ENCODE results near the gene GRM3.

The GRM3 gene

DNA sequence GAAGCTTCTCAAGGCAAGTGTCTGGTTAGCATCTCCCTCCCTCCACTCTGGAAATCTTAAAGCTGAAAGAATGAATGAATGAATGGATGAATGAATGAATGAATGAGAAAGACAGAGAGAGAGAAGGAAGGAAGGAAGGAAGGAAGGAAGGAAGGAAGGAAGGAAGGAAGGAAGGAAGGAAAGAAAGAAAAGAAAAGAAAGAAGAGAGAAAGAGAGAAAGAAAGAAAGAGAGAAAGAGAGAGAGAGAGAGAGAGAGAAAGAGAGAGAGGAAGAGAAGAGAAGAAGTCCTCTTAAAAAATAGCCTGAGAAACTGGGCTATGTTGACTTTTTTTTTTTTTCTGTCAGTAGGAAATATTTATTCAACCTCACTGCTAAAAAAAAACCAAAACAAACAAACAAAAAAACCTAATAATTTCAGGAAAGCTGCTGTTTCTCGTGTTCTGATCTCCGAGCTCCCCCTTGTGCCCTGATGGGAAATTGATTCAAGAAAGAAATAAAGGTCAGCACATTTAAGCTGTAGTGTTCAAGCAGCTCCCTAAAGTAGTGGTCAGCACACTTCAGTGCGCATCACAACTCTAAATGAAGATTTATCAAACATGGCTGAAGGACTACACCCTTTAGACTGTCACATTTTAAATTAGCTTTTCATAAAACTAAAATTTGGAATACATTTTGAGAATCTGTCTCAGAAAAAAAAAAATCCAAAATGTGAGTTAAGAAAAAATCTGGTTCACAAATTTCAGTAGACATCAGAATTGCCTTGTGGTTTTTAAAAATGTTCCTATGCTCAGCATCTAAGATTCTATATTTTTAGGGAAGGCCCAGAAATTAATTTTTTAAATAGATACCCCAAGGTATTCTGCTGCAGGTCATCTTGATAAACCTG, 261.5 kb downstream of the GRM3 start:
- no peak overlapping the region for H3K27ac ChIP-seq
- H3K36me3 ChIP-seq (replicated peaks) = no peaks in the 10 kb centered on the region
- no peaks in the 10 kb centered on the region for H3K27me3 ChIP-seq (replicated peaks)
- H3K4me3 ChIP-seq (ENCODE audit: low read depth, low read length) = no peak overlapping the region
- DNase-seq = peak; percentile 32
- TF ChIP-seq, protein P1, sequence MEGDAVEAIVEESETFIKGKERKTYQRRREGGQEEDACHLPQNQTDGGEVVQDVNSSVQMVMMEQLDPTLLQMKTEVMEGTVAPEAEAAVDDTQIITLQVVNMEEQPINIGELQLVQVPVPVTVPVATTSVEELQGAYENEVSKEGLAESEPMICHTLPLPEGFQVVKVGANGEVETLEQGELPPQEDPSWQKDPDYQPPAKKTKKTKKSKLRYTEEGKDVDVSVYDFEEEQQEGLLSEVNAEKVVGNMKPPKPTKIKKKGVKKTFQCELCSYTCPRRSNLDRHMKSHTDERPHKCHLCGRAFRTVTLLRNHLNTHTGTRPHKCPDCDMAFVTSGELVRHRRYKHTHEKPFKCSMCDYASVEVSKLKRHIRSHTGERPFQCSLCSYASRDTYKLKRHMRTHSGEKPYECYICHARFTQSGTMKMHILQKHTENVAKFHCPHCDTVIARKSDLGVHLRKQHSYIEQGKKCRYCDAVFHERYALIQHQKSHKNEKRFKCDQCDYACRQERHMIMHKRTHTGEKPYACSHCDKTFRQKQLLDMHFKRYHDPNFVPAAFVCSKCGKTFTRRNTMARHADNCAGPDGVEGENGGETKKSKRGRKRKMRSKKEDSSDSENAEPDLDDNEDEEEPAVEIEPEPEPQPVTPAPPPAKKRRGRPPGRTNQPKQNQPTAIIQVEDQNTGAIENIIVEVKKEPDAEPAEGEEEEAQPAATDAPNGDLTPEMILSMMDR (IDR thresholded peaks at IDR 0.05; ENCODE audit: low read depth, low read length, missing control alignments) = peak; percentile 70
- in situ Hi-C loops (cut with HindIII; ENCODE audit: low pct_ligation_motif_present, low sequenced_read_pairs) = no loop called here

DNA sequence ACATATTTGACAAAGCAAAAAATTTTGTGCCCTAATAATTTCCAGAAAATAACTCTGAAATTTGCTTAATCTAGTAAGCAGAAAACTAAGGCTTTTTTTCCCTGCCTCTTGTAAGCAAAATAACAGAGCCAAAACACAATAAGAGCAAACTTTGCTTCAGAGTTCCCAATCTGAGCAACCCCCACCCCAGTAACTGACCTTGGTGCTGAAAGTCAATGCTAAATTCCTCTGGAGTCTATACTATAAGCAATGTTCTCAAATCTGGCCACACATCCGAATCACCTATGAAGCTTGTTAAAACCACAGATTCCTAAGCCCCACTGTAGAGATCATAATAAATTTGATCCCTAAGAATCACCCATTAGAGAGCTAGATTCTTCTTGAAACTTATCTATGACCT, 265.2 kb downstream of the GRM3 start:
- Histone ChIP-seq H3K4me3 (ENCODE audit: low read depth, low read length) (no peak overlapping the region), H3K36me3 (replicated peaks) (no peaks in the 10 kb centered on the region), H3K27ac (no peak overlapping the region), H3K27me3 (replicated peaks) (no peaks in the 10 kb centered on the region)
- TF ChIP-seq, protein P1 (IDR thresholded peaks at IDR 0.05; ENCODE audit: low read depth, low read length, missing control alignments) = no peak
- no peak for DNase-seq
- in situ Hi-C loops (cut with HindIII; ENCODE audit: low pct_ligation_motif_present, low sequenced_read_pairs) = no loop called here

DNA sequence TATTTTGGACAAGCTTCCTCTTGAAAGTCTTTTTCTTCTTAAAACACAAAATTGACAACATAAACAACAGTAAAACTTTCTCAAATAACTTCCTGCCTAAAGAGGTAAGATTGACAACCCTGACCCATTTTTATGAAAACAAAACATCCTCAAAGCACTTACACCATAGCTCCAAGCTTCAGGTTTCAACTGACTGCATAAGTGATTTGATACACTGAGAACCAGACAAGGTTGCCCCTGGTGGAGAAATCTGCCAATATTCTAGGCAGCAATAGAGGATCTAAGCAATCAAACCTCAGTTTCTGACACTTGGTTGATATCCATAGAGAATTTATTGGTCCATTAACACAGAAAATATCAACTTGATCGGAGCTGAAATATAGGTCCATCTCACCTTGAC, 267.9 kb downstream of the GRM3 start:
- TF ChIP-seq, protein P1 (IDR thresholded peaks at IDR 0.05; ENCODE audit: low read depth, low read length, missing control alignments) = no peak
- no peak for DNase-seq
- in situ Hi-C loops (cut with HindIII; ENCODE audit: low pct_ligation_motif_present, low sequenced_read_pairs) = no loop called here
- Histone ChIP-seq H3K27me3 (replicated peaks) (no peaks in the 10 kb centered on the region), H3K36me3 (replicated peaks) (no peaks in the 10 kb centered on the region), H3K27ac (no peak overlapping the region), H3K4me3 (ENCODE audit: low read depth, low read length) (no peak overlapping the region)

- Histone ChIP-seq H3K27ac (no peak overlapping the region), H3K4me3 (ENCODE audit: low read depth, low read length) (no peak overlapping the region), H3K36me3 (replicated peaks) (no peaks in the 10 kb centered on the region), H3K27me3 (replicated peaks) (no peaks in the 10 kb centered on the region)
- no peak for DNase-seq
- TF ChIP-seq, protein P1 (IDR thresholded peaks at IDR 0.05; ENCODE audit: low read depth, low read length, missing control alignments) = no peak
- in situ Hi-C loops (cut with HindIII; ENCODE audit: low pct_ligation_motif_present, low sequenced_read_pairs) = no loop called here
Measured at GRCh38 chr7:86913709-86914108, 270.0 kb downstream of the GRM3 start.

Data from brain microvascular endothelial cell (primary cell).